Astrocyte (in vitro differentiated cells and primary cell): ENCODE results near the gene TJAP1. TPM values are rescaled to one million over a fixed set of nuclear protein-coding genes. Genes with fewer than 3 reads are reported as not detected.
"Not testable (repeated sequence)": the region's sequence is repeated elsewhere in the genome, so short reads cannot be mapped to it uniquely, and the experiment has no call there.

ENCODE experiments used
- DNase-seq: peaks from one replicate; pipeline ENCODE4 v3.0.0-alpha.2; 2010; ENCODE audit warnings: low read depth
- FAIRE-seq: peaks from 2 replicates; lab custom pipeline; 2011; peaks lifted over from hg19 to GRCh38; lab: Jason Lieb, UNC
- H2AFZ ChIP-seq: 2 replicates; pipeline ENCODE4 v1.6.0; 2012; ENCODE audit warnings: low read depth, low read length, inconsistent platforms
- H3K27ac ChIP-seq: 2 replicates; pipeline ENCODE4 v1.5.1; 2011; ENCODE audit warnings: low read depth, low read length, inconsistent platforms
- H3K27me3 ChIP-seq: 2 replicates; pipeline ENCODE4 v1.6.0; 2011; ENCODE audit warnings: low read length, inconsistent platforms; ENCODE audit not compliant: insufficient read depth
- H3K36me3 ChIP-seq: 2 replicates; pipeline ENCODE4 v1.5.1; 2011; ENCODE audit warnings: low read length, inconsistent platforms; ENCODE audit not compliant: insufficient read depth
- H3K4me1 ChIP-seq: 2 replicates; pipeline ENCODE4 v1.5.1; 2011; ENCODE audit warnings: low read length, inconsistent platforms; ENCODE audit not compliant: insufficient read depth
- H3K4me2 ChIP-seq: 2 replicates; pipeline ENCODE4 v1.6.0; 2012; ENCODE audit warnings: low read length, inconsistent platforms
- H3K4me3 ChIP-seq: 2 replicates; pipeline ENCODE4 v1.5.1; 2011; ENCODE audit warnings: low read depth, mild to moderate bottlenecking, low read length, inconsistent platforms; ENCODE audit not compliant: insufficient read depth
- H3K79me2 ChIP-seq: 2 replicates; pipeline ENCODE4 v1.6.0; 2012; ENCODE audit warnings: mild to moderate bottlenecking, low read length, inconsistent platforms; ENCODE audit not compliant: insufficient read depth
- H3K9ac ChIP-seq: 2 replicates; pipeline ENCODE4 v1.6.0; 2012; ENCODE audit warnings: mild to moderate bottlenecking, low read length, inconsistent platforms
- H3K9me3 ChIP-seq: 2 replicates; pipeline ENCODE4 v1.5.1; 2012; ENCODE audit warnings: low read depth, mild to moderate bottlenecking, low read length, inconsistent platforms; ENCODE audit not compliant: insufficient read depth
- H4K20me1 ChIP-seq: 2 replicates; pipeline ENCODE4 v1.6.0; 2012; ENCODE audit warnings: low read length, inconsistent platforms; ENCODE audit not compliant: insufficient read depth
- H3K27ac Mint-ChIP-seq: one replicate; pipeline ENCODE4 v1.8.0; 2021; ENCODE audit warnings: mild to moderate bottlenecking, mixed read lengths; ENCODE audit not compliant: unreplicated experiment
- H3K27me3 Mint-ChIP-seq: one replicate; pipeline ENCODE4 v1.8.0; 2021; ENCODE audit warnings: low read depth, mixed read lengths; ENCODE audit not compliant: unreplicated experiment
- H3K36me3 Mint-ChIP-seq: one replicate; pipeline ENCODE4 v1.8.0; 2021; ENCODE audit warnings: low read depth, mixed read lengths; ENCODE audit not compliant: unreplicated experiment
- H3K4me1 Mint-ChIP-seq: one replicate; pipeline ENCODE4 v1.8.0; 2021; ENCODE audit warnings: low read depth, mixed read lengths; ENCODE audit not compliant: unreplicated experiment
- H3K4me3 Mint-ChIP-seq: one replicate; pipeline ENCODE4 v1.8.0; 2021; ENCODE audit warnings: mild to moderate bottlenecking, moderate library complexity, mixed read lengths; ENCODE audit not compliant: unreplicated experiment
- H3K9me3 Mint-ChIP-seq: one replicate; pipeline ENCODE4 v1.8.0; 2021; ENCODE audit warnings: mild to moderate bottlenecking, mixed read lengths; ENCODE audit not compliant: unreplicated experiment
- CTCF ChIP-seq: IDR thresholded peaks from 2 replicates; pipeline ENCODE4 v1.5.1; 2011; ENCODE audit warnings: low read depth, mild to moderate bottlenecking, inconsistent platforms, low read length, moderate library complexity; ENCODE audit not compliant: insufficient read depth
- EZH2 ChIP-seq: IDR thresholded peaks from 2 replicates; pipeline ENCODE4 v1.6.1; 2012; ENCODE audit warnings: mild to moderate bottlenecking, low read length, inconsistent platforms; ENCODE audit not compliant: insufficient read depth
- total RNA-seq: library from RNA; stranded (reverse); gene quantifications from 2 replicates; pipeline ENCODE4 v1.2.1, GENCODE V29; 2021

TJAP1 gene
- total RNA-seq, 1 donor from 2014 or later, result 26.6 TPM

GRCh38 chr6:43455531-43456428 lies 21.6 kb upstream of the TJAP1 start, which contains the start of gene DLK2:
Gene DLK2, minus strand, starts transcription at chr6:43455548. Its CDS starts 723 bp downstream, at chr6:43454825.
- H3K4me2 ChIP-seq, result peak within 1 kb of the TSS; percentile 87
- H3K27me3 ChIP-seq, result peaks cover 14% of the 10 kb centered on the region
- H2AFZ ChIP-seq, result peak within 1 kb of the TSS; percentile 46
- peak within 1 kb of the TSS; percentile 49 for H3K4me3 ChIP-seq
- DNase-seq (no peak), FAIRE-seq (no peak)
- Mint-ChIP-seq H3K4me3 (peak within 1 kb of the TSS; percentile 75), H3K36me3 (peaks cover 5% of the 10 kb centered on the region), H3K9me3 (no peaks in the 10 kb centered on the region), H3K4me1 (no peaks in the 10 kb centered on the region), H3K27ac (no peak within 1 kb of the TSS), H3K27me3 (peaks cover 31% of the 10 kb centered on the region)
- no peak within 1 kb of the TSS for H3K27ac ChIP-seq
- peak within 1 kb of the TSS; percentile 42 for H3K9ac ChIP-seq
- H3K36me3 ChIP-seq, result peaks cover 2% of the 10 kb centered on the region
- H3K4me1 ChIP-seq, result no peaks in the 10 kb centered on the region
- TF ChIP-seq EZH2, result peak; percentile 69
- TF ChIP-seq CTCF, result no peak
- peaks cover 2% of the 10 kb centered on the region for H3K9me3 ChIP-seq
- no peaks in the 10 kb centered on the region for H3K79me2 ChIP-seq
- peaks cover 12% of the 10 kb centered on the region for H4K20me1 ChIP-seq

GRCh38 chr6:43457643-43458042 lies 19.7 kb upstream of the TJAP1 start:
- no peak overlapping the region for H3K4me3 ChIP-seq
- TF ChIP-seq EZH2 (no peak), CTCF (no peak)
- peaks cover 2% of the 10 kb centered on the region for H3K36me3 Mint-ChIP-seq
- no peak overlapping the region for H3K27ac Mint-ChIP-seq
- peaks cover 2% of the 10 kb centered on the region for H3K9me3 ChIP-seq
- peaks cover 9% of the 10 kb centered on the region for H4K20me1 ChIP-seq
- no peaks in the 10 kb centered on the region for H3K36me3 ChIP-seq
- no peaks in the 10 kb centered on the region for H3K4me1 Mint-ChIP-seq
- H3K27me3 Mint-ChIP-seq, result peaks cover 44% of the 10 kb centered on the region
- DNase-seq (no peak), FAIRE-seq (no peak)
- no peak overlapping the region for H3K27ac ChIP-seq
- no peaks in the 10 kb centered on the region for H3K4me1 ChIP-seq
- no peak overlapping the region for H3K9ac ChIP-seq
- H3K4me2 ChIP-seq, result no peak overlapping the region
- peaks cover 18% of the 10 kb centered on the region for H3K27me3 ChIP-seq
- no peaks in the 10 kb centered on the region for H3K9me3 Mint-ChIP-seq
- H3K79me2 ChIP-seq, result no peaks in the 10 kb centered on the region
- no peak overlapping the region for H3K4me3 Mint-ChIP-seq
- no peak overlapping the region for H2AFZ ChIP-seq

- not testable (repeated sequence) for H3K4me3 Mint-ChIP-seq, H3K4me1 Mint-ChIP-seq, H3K9ac ChIP-seq, H3K36me3 Mint-ChIP-seq, H3K4me3 ChIP-seq, H3K9me3 Mint-ChIP-seq, FAIRE-seq, H2AFZ ChIP-seq, H4K20me1 ChIP-seq, H3K9me3 ChIP-seq, H3K27ac ChIP-seq, H3K36me3 ChIP-seq, H3K27ac Mint-ChIP-seq, H3K4me2 ChIP-seq, H3K4me1 ChIP-seq, DNase-seq, H3K79me2 ChIP-seq
- peaks cover 48% of the 10 kb centered on the region for H3K27me3 Mint-ChIP-seq
- H3K27me3 ChIP-seq, result peaks cover 19% of the 10 kb centered on the region
These were observed 19.2 kb upstream of the TJAP1 start for GRCh38 chr6:43458154-43458553.
